ENCODE measurements around the gene ANXA1. TPM values are rescaled to one million over a fixed set of nuclear protein-coding genes. Genes with fewer than 3 reads are reported as not detected.

ANXA1 gene
- total and polyA plus RNA-seq, 4 donors, result 378 to 788 (median 525) TPM

GRCh38 chr9:73133921-73134407, 17.7 kb upstream of the ANXA1 start:
- 52 to 65% methylated on average over 2 of the region's 2 CpGs for WGBS, 2 donors
- H3K4me1 ChIP-seq (ENCODE audit: control insufficient read depth in 1 of 2, insufficient read depth in 2 of 2, low read length in 2 of 2), result no peaks in the 10 kb centered on the region
- intact Hi-C loops (cut with DNase I), result loop anchor here in 1 of 2 donors (2.0 kb wide), 1 partner anchor 15 kb away; no protein-coding TSS in a partner anchor
- no peak for ATAC-seq (ENCODE audit: low FRiP score)
- H3K27me3 ChIP-seq (ENCODE audit: control insufficient read depth in 1 of 2, insufficient read depth in 2 of 2, low read length in 1 of 2), result no peaks in the 10 kb centered on the region
- no peaks in the 10 kb centered on the region for H3K9me3 ChIP-seq (ENCODE audit: control insufficient read depth, low read length)
- H3K27ac ChIP-seq (ENCODE audit: low read depth in 1 of 2, low read length in 2 of 2), result no peak overlapping the region
- no peaks in the 10 kb centered on the region for H3K36me3 ChIP-seq (ENCODE audit: control insufficient read depth in 1 of 2, insufficient read depth in 2 of 2, low read length in 1 of 2)
- no peak for DNase-seq
- no peak overlapping the region for H3K4me3 ChIP-seq (ENCODE audit: low read length in 2 of 2)

DNA sequence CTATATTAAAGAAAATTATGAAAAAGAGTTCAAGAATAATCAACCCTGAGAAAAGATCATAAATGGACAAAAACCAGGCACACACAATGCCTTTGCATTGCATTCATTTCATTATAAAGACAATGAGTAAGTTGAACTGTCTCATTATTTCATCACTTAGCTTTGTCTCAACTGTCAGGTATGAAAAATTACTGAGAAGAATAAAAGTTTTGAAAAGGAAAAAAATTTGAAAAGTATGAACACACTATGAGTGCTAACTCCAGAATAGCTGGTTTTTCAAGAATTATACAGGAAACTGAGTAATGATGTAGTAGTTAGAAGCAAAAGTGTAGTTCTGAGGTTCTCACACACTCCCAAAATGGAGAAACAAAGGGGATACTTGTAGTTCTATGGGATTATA, 16.3 kb upstream of the ANXA1 start:
- ATAC-seq (ENCODE audit: low FRiP score), result no peak
- H3K27ac ChIP-seq (ENCODE audit: low read depth in 1 of 2, low read length in 2 of 2), result no peak overlapping the region
- H3K4me3 ChIP-seq (ENCODE audit: low read length in 2 of 2), result no peak overlapping the region
- H3K27me3 ChIP-seq (ENCODE audit: control insufficient read depth in 1 of 2, insufficient read depth in 2 of 2, low read length in 1 of 2), result no peaks in the 10 kb centered on the region
- H3K9me3 ChIP-seq (ENCODE audit: control insufficient read depth, low read length), result no peaks in the 10 kb centered on the region
- no peaks in the 10 kb centered on the region for H3K36me3 ChIP-seq (ENCODE audit: control insufficient read depth in 1 of 2, insufficient read depth in 2 of 2, low read length in 1 of 2)
- intact Hi-C loops (cut with DNase I), result no loop called here
- no peaks in the 10 kb centered on the region for H3K4me1 ChIP-seq (ENCODE audit: control insufficient read depth in 1 of 2, insufficient read depth in 2 of 2, low read length in 2 of 2)
- DNase-seq, result no peak

- Histone ChIP-seq H3K27me3 (ENCODE audit: control insufficient read depth in 1 of 2, insufficient read depth in 2 of 2, low read length in 1 of 2) (no peaks in the 10 kb centered on the region), H3K36me3 (ENCODE audit: control insufficient read depth in 1 of 2, insufficient read depth in 2 of 2, low read length in 1 of 2) (no peaks in the 10 kb centered on the region), H3K4me3 (ENCODE audit: low read length in 2 of 2) (no peak overlapping the region), H3K9me3 (ENCODE audit: control insufficient read depth, low read length) (no peaks in the 10 kb centered on the region), H3K4me1 (ENCODE audit: control insufficient read depth in 1 of 2, insufficient read depth in 2 of 2, low read length in 2 of 2) (no peaks in the 10 kb centered on the region), H3K27ac (ENCODE audit: low read depth in 1 of 2, low read length in 2 of 2) (no peak overlapping the region)
- DNase-seq (no peak), ATAC-seq (ENCODE audit: low FRiP score) (no peak)
- WGBS, 2 donors, result 52 to 54% methylated on average over 4 of the region's 4 CpGs
- intact Hi-C loops (cut with DNase I), result no loop called here
These were observed 14.3 kb upstream of the ANXA1 start for GRCh38 chr9:73137286-73137899.

GRCh38 chr9:73137914-73138313, 13.8 kb upstream of the ANXA1 start:
- ATAC-seq (ENCODE audit: low FRiP score) (no peak), DNase-seq (no peak)
- Histone ChIP-seq H3K9me3 (ENCODE audit: control insufficient read depth, low read length) (no peaks in the 10 kb centered on the region), H3K36me3 (ENCODE audit: control insufficient read depth in 1 of 2, insufficient read depth in 2 of 2, low read length in 1 of 2) (no peaks in the 10 kb centered on the region), H3K4me3 (ENCODE audit: low read length in 2 of 2) (no peak overlapping the region), H3K27me3 (ENCODE audit: control insufficient read depth in 1 of 2, insufficient read depth in 2 of 2, low read length in 1 of 2) (no peaks in the 10 kb centered on the region), H3K27ac (ENCODE audit: low read depth in 1 of 2, low read length in 2 of 2) (no peak overlapping the region), H3K4me1 (ENCODE audit: control insufficient read depth in 1 of 2, insufficient read depth in 2 of 2, low read length in 2 of 2) (no peaks in the 10 kb centered on the region)
- 92 to 93% methylated on average over 2 of the region's 2 CpGs for WGBS, 2 donors
- intact Hi-C loops (cut with DNase I), result no loop called here

DNA sequence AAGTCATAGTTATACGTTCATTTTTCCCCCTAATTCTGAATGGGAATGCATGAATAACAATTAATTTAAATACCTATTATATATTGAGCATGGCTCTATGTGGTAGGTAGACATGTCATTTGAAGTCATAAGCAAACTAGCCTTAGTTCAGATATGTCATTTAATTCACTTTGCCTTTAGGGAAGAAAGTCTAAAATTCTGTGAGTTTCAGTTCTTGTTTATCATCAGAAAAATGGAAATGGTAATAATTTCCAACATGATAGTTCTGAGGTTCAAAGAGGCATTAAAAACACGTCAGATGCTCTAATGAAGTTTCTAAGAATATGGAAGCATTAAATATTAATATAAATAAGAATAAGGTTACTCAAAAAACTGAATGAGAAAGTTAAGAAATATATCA, 13.1 kb upstream of the ANXA1 start:
- whole genome bisulfite sequencing, 2 donors, result 88 to 93% methylated on average over 2 of the region's 2 CpGs
- Histone ChIP-seq H3K36me3 (ENCODE audit: control insufficient read depth in 1 of 2, insufficient read depth in 2 of 2, low read length in 1 of 2) (no peaks in the 10 kb centered on the region), H3K9me3 (ENCODE audit: control insufficient read depth, low read length) (no peaks in the 10 kb centered on the region), H3K4me3 (ENCODE audit: low read length in 2 of 2) (no peak overlapping the region), H3K27me3 (ENCODE audit: control insufficient read depth in 1 of 2, insufficient read depth in 2 of 2, low read length in 1 of 2) (no peaks in the 10 kb centered on the region), H3K27ac (ENCODE audit: low read depth in 1 of 2, low read length in 2 of 2) (no peak overlapping the region), H3K4me1 (ENCODE audit: control insufficient read depth in 1 of 2, insufficient read depth in 2 of 2, low read length in 2 of 2) (peaks cover 0 to 1% of the 10 kb centered on the region in 2 donors)
- ATAC-seq (ENCODE audit: low FRiP score) (no peak), DNase-seq (no peak)
- intact Hi-C loops (cut with DNase I), result no loop called here

DNA sequence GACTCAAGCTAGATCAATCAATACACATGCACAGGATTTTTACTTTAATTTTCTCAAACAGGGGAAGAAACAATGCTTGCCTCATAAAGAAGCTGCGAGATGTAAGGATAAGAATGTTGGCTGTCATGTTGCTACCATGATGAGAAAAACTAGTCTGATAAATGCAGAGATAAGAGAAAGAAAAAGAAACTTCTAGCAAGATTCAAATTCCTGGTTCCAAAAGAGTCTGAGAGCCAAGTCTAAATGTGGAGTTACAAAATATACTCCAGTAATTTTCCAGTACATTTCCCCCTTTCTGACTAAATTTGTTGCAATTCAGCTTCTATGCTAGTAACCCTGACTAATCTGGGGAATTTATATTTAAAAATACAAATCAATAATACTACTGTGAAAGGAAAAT, 10.4 kb upstream of the ANXA1 start:
- ATAC-seq (ENCODE audit: low FRiP score) (no peak), DNase-seq (no peak)
- intact Hi-C loops (cut with DNase I), result no loop called here
- WGBS, 2 donors, result 8 to 12% methylated on average over 1 of the region's 1 CpG
- Histone ChIP-seq H3K9me3 (ENCODE audit: control insufficient read depth, low read length) (no peaks in the 10 kb centered on the region), H3K27ac (ENCODE audit: low read depth in 1 of 2, low read length in 2 of 2) (no peak overlapping the region), H3K27me3 (ENCODE audit: control insufficient read depth in 1 of 2, insufficient read depth in 2 of 2, low read length in 1 of 2) (no peaks in the 10 kb centered on the region), H3K4me3 (ENCODE audit: low read length in 2 of 2) (no peak overlapping the region), H3K4me1 (ENCODE audit: control insufficient read depth in 1 of 2, insufficient read depth in 2 of 2, low read length in 2 of 2) (peaks cover 0 to 5% of the 10 kb centered on the region in 2 donors), H3K36me3 (ENCODE audit: control insufficient read depth in 1 of 2, insufficient read depth in 2 of 2, low read length in 1 of 2) (no peaks in the 10 kb centered on the region)

GRCh38 chr9:73143711-73144328, 7.8 kb upstream of the ANXA1 start:
- intact Hi-C loops (cut with DNase I), result no loop called here
- ATAC-seq (ENCODE audit: low FRiP score) (peak; percentile 86), DNase-seq (no peak)
- 26 to 28% methylated on average over 2 of the region's 2 CpGs for WGBS, 2 donors
- Histone ChIP-seq H3K27ac (ENCODE audit: low read depth in 1 of 2, low read length in 2 of 2) (no peak overlapping the region), H3K36me3 (ENCODE audit: control insufficient read depth in 1 of 2, insufficient read depth in 2 of 2, low read length in 1 of 2) (no peaks in the 10 kb centered on the region), H3K4me3 (ENCODE audit: low read length in 2 of 2) (no peak overlapping the region), H3K27me3 (ENCODE audit: control insufficient read depth in 1 of 2, insufficient read depth in 2 of 2, low read length in 1 of 2) (no peaks in the 10 kb centered on the region), H3K9me3 (ENCODE audit: control insufficient read depth, low read length) (no peaks in the 10 kb centered on the region), H3K4me1 (ENCODE audit: control insufficient read depth in 1 of 2, insufficient read depth in 2 of 2, low read length in 2 of 2) (peaks cover 0 to 5% of the 10 kb centered on the region in 2 donors)

GRCh38 chr9:73146111-73146815, 5.4 kb upstream of the ANXA1 start:
- H3K9me3 ChIP-seq (ENCODE audit: control insufficient read depth, low read length), result no peaks in the 10 kb centered on the region
- no peak for DNase-seq
- intact Hi-C loops (cut with DNase I), result no loop called here
- H3K27ac ChIP-seq (ENCODE audit: low read depth in 1 of 2, low read length in 2 of 2), result no peak overlapping the region
- peaks cover 2 to 5% of the 10 kb centered on the region in 2 donors for H3K4me1 ChIP-seq (ENCODE audit: control insufficient read depth in 1 of 2, insufficient read depth in 2 of 2, low read length in 2 of 2)
- 93 to 95% methylated on average over 2 of the region's 2 CpGs for WGBS, 2 donors
- no peaks in the 10 kb centered on the region for H3K27me3 ChIP-seq (ENCODE audit: control insufficient read depth in 1 of 2, insufficient read depth in 2 of 2, low read length in 1 of 2)
- ATAC-seq (ENCODE audit: low FRiP score), result no peak
- no peaks in the 10 kb centered on the region for H3K36me3 ChIP-seq (ENCODE audit: control insufficient read depth in 1 of 2, insufficient read depth in 2 of 2, low read length in 1 of 2)
- no peak overlapping the region for H3K4me3 ChIP-seq (ENCODE audit: low read length in 2 of 2)

Measured in aorta (tissue), 5 donors.